Lung (tissue), 12 donors: ENCODE results near the gene GLI2. TPM values are rescaled to one million over a fixed set of nuclear protein-coding genes. Genes with fewer than 3 reads are reported as not detected.

Source experiments
- ATAC-seq: fragments of 200-7000 bp; cut with Tn5 transposase; one replicate; pipeline ENCODE4 v1.9.1; 2020; ENCODE audit warnings: moderate number of reproducible peaks; ENCODE audit not compliant: insufficient read depth, low FRiP score
- DNase-seq, 3 donors: peaks; one replicate each; pipeline ENCODE4 v3.0.0-alpha.2; 2013 to 2017
- H3K27ac ChIP-seq, 2 donors: one replicate each; pipeline ENCODE4 v1.5.1; 2013; ENCODE audit warnings: mild to moderate bottlenecking in 2 of 2, moderate library complexity in 2 of 2, control low read depth in 1 of 2, inconsistent platforms in 1 of 2, low read depth in 1 of 2, low read length in 1 of 2
- H3K27me3 ChIP-seq, 3 donors: one replicate each; pipeline ENCODE4 v1.5.1; 2013; ENCODE audit warnings: low read length in 2 of 3; ENCODE audit not compliant: control insufficient read depth in 3 of 3, insufficient read depth in 3 of 3
- H3K36me3 ChIP-seq, 4 donors: one replicate each; pipeline ENCODE4 v1.5.1; 2013; ENCODE audit warnings: low read length in 4 of 4, mild to moderate bottlenecking in 1 of 4, moderate library complexity in 1 of 4; ENCODE audit not compliant: control insufficient read depth in 4 of 4, insufficient read depth in 4 of 4
- H3K4me1 ChIP-seq, 5 donors: one replicate each; pipeline ENCODE4 v1.5.1; 2013; ENCODE audit warnings: low read length in 5 of 5, mild to moderate bottlenecking in 2 of 5, moderate library complexity in 1 of 5; ENCODE audit not compliant: control insufficient read depth in 5 of 5, insufficient read depth in 5 of 5
- H3K4me3 ChIP-seq: one replicate; pipeline ENCODE4 v1.5.1; 2013; ENCODE audit warnings: mild to moderate bottlenecking, control low read depth, moderate library complexity
- H3K9ac ChIP-seq, 2 donors: one replicate each; pipeline ENCODE4 v1.5.1; 2013; ENCODE audit warnings: low read length in 2 of 2, control low read depth in 1 of 2; ENCODE audit not compliant: insufficient read depth in 1 of 2
- H3K9me3 ChIP-seq, 4 donors: one replicate each; pipeline ENCODE4 v1.5.1; 2013; ENCODE audit warnings: low read length in 3 of 4, mild to moderate bottlenecking in 1 of 4, moderate library complexity in 1 of 4; ENCODE audit not compliant: control insufficient read depth in 4 of 4, insufficient read depth in 3 of 4
- CTCF ChIP-seq: IDR thresholded peaks from 2 replicates; pipeline ENCODE4 v1.5.1; 2012; ENCODE audit warnings: mild to moderate bottlenecking; ENCODE audit errors: control extremely low read depth, extremely low read depth
- whole genome bisulfite sequencing, 2 donors: extraction: QIAGEN DNeasy Blood & Tissue Kit; methylation state at CpG; one replicate each; pipeline ENCODE4 v1.1.7; 2013; 5-methylcytosine and 5-hydroxymethylcytosine counted together
- polyA plus RNA-seq, 2 donors: library from polyadenylated mRNA; stranded (reverse); fragments of 200-250 nt; gene quantifications; one replicate each; pipeline ENCODE4 v1.2.1, GENCODE V29; 2013
- total RNA-seq, 2 donors: library from RNA; depleted of rRNA in 1 of 2; stranded (reverse); fragments of >200 nt in 1 of 2; gene quantifications; one replicate each; pipeline ENCODE4 v1.2.1, GENCODE V29; 2014 to 2021
- donor health status: control.
- donor health status: control.
- donor health status: Bipolar disorder and iron deficiency.
- donor health status: healthy.
- donor health status: DM: yes; HTN: yes; CAD: no.

The GLI2 gene
- total and polyA plus RNA-seq, 4 donors = 1.1 to 9.2 (median 3.5) TPM

DNA sequence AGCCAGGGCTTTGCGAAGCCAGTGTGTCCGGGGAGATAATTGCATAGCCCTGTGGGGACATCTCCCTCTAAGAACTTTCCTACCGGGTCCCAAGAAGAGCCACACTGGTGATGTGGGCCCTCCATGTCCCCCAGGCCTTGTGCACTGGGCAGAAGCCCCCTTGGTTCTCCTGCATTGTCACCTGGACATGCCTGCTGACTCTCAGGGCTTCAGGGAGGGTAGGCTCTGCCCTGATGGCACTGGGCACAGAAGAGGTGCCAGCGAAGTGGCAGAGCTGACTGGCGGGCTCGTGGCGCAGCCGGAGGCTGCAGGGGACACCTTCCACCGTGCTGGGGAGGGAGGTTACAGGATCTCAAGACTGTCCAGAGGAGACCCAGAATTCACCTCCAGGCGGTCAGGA is 28.3 kb downstream of the GLI2 start:
- no peak for TF ChIP-seq CTCF
- H3K27ac ChIP-seq = no peak overlapping the region
- no peaks in the 10 kb centered on the region for H3K27me3 ChIP-seq
- no peak overlapping the region for H3K4me3 ChIP-seq
- no peak for ATAC-seq
- no peaks in the 10 kb centered on the region for H3K36me3 ChIP-seq
- no peak overlapping the region for H3K9ac ChIP-seq
- 92 to 93% methylated on average over 10 of the region's 10 CpGs for WGBS, 2 donors
- H3K4me1 ChIP-seq = peaks cover 0 to 99% (median 30%) of the 10 kb centered on the region in 5 donors
- DNase-seq = peak in 1 of 3 donors; percentile 11
- H3K9me3 ChIP-seq = no peaks in the 10 kb centered on the region

GRCh38 chr2:120764492-120764891 is 28.8 kb downstream of the GLI2 start:
- H3K27ac ChIP-seq = no peak overlapping the region
- WGBS, 2 donors = 83 to 85% methylated on average over 6 of the region's 6 CpGs
- H3K9me3 ChIP-seq = no peaks in the 10 kb centered on the region
- H3K9ac ChIP-seq = peak overlapping the region in 1 of 2 donors; percentile 26
- TF ChIP-seq CTCF = no peak
- no peak for ATAC-seq
- DNase-seq = peak; percentile 11 to 46 (median 44)
- no peak overlapping the region for H3K4me3 ChIP-seq
- H3K4me1 ChIP-seq = peaks cover 0 to 93% (median 31%) of the 10 kb centered on the region in 5 donors
- H3K27me3 ChIP-seq = no peaks in the 10 kb centered on the region
- H3K36me3 ChIP-seq = peaks cover 0 to 2% (median 0%) of the 10 kb centered on the region in 4 donors

DNA sequence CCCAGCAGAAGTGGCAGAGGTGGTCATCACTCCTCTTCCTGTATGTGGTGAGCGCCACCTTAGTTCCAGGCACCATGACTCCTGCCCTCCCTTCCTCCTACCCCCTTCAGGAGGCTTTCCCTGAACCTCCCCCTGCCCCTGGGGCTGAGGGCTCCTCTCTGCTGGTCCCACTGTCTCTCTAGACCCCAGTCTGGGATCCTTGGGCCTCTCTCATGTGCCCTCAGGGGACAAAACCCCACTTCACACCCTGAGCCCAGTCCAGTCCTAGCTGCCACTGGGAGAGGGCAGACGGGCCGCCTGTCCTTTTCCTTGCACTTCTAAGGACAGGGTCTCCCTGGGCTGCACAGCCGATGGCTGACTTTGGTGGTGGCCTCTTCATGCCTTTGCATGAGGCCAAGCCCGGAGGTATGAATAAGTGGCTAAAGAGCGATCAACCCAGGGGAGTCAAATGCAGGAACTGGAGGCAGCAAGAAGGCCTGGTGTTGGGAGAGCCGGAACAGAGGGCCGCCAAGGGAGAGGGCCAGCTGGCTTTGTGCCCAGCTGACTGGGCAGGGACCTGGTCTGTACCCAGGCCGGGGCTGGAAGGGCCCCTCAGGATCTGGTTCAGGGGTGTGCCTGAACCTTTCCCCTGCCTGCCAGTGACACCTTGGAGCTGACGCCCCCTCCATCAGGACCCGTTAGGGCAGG is 29.5 kb downstream of the GLI2 start:
- Histone ChIP-seq H3K9ac (peak overlapping the region in 1 of 2 donors; percentile 26), H3K4me3 (no peak overlapping the region), H3K4me1 (peaks cover 0 to 90% (median 31%) of the 10 kb centered on the region in 5 donors), H3K27me3 (no peaks in the 10 kb centered on the region), H3K27ac (peak overlapping the region in 1 of 2 donors; percentile 78), H3K36me3 (peaks cover 0 to 4% (median 0%) of the 10 kb centered on the region in 4 donors), H3K9me3 (no peaks in the 10 kb centered on the region)
- no peak for TF ChIP-seq CTCF
- ATAC-seq = no peak
- DNase-seq = peak; percentile 84 to 88 (median 86)
- WGBS, 2 donors = 54 to 68% methylated on average over 10 to 11 of the region's 11 CpGs
